Bronchial epithelial cell (primary cell): ENCODE measurements around the gene BAX. TPM values are rescaled to one million over a fixed set of nuclear protein-coding genes. Genes with fewer than 3 reads are reported as not detected.

Experiments
- DNase-seq: peaks from one replicate; pipeline ENCODE4 v3.0.0-alpha.2; 2010; ENCODE audit warnings: low read depth
- FAIRE-seq: peaks from 2 replicates; lab custom pipeline; 2011; peaks lifted over from hg19 to GRCh38; lab: Jason Lieb, UNC
- H3K27me3 ChIP-seq: 2 replicates; pipeline ENCODE4 v1.5.1; 2011; ENCODE audit warnings: low read length; ENCODE audit not compliant: control insufficient read depth, insufficient read depth
- H3K36me3 ChIP-seq: 2 replicates; pipeline ENCODE4 v1.5.1; 2011; ENCODE audit warnings: low read length; ENCODE audit not compliant: control insufficient read depth, insufficient read depth
- H3K4me3 ChIP-seq: 2 replicates; pipeline ENCODE4 v1.5.1; 2011; ENCODE audit warnings: mild to moderate bottlenecking, low read depth, low read length, control low read depth
- CTCF ChIP-seq: IDR thresholded peaks from 2 replicates; pipeline ENCODE4 v1.5.1; 2011; ENCODE audit warnings: mild to moderate bottlenecking, moderate library complexity, low read length, control low read depth, inconsistent platforms; ENCODE audit not compliant: insufficient read depth, severe bottlenecking
- total RNA-seq: library from RNA; depleted of rRNA; stranded (reverse); fragments of >200 nt; gene quantifications from 2 replicates; pipeline ENCODE4 v1.2.1, GENCODE V29; 2014

Gene BAX
- total RNA-seq, 1 donor from 2014 or later = 64.8 TPM

DNA sequence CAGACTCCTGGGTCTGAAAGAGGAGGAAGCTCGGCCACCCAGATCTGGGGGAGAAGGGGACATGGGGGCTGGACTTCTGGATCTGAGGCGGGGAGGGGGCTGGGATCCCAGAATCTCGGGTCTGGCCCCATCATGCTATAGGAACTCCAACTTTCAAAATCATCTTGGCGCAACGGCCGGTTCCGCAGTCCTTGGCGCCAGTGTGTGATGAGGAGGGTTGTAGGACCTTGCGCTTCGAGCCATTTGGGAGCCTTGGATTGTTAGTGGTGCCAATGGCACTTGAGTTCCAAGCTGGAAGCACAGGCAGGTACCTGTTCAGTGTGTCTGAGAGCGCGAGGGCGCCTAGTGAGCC lies 39.3 kb downstream of the BAX start:
- DNase-seq (no peak), FAIRE-seq (no peak)
- Histone ChIP-seq H3K36me3 (peaks cover 9% of the 10 kb centered on the region), H3K4me3 (peak overlapping the region; percentile 82), H3K27me3 (no peaks in the 10 kb centered on the region)
- no peak for TF ChIP-seq CTCF

- FAIRE-seq = no peak
Observed at GRCh38 chr19:48997972-48998371, 43.3 kb downstream of the BAX start.

GRCh38 chr19:48999481-49000325 lies 45.0 kb downstream of the BAX start:
- FAIRE-seq = no peak
- TF ChIP-seq CTCF = peak; percentile 86
- peaks cover 11% of the 10 kb centered on the region for H3K36me3 ChIP-seq
- H3K4me3 ChIP-seq = no peak overlapping the region
- peak; percentile 57 for DNase-seq
- no peaks in the 10 kb centered on the region for H3K27me3 ChIP-seq

More at GRCh38 chr19:48997972-48998371, 43.3 kb downstream of the BAX start:
- H3K27me3 ChIP-seq = no peaks in the 10 kb centered on the region
- TF ChIP-seq CTCF = peak; percentile 66
- no peak overlapping the region for H3K4me3 ChIP-seq
- peak; percentile 40 for DNase-seq
- peaks cover 3% of the 10 kb centered on the region for H3K36me3 ChIP-seq

- peaks cover 27% of the 10 kb centered on the region for H3K36me3 ChIP-seq
Observed at GRCh38 chr19:49004133-49004532, 49.5 kb downstream of the BAX start.

DNA sequence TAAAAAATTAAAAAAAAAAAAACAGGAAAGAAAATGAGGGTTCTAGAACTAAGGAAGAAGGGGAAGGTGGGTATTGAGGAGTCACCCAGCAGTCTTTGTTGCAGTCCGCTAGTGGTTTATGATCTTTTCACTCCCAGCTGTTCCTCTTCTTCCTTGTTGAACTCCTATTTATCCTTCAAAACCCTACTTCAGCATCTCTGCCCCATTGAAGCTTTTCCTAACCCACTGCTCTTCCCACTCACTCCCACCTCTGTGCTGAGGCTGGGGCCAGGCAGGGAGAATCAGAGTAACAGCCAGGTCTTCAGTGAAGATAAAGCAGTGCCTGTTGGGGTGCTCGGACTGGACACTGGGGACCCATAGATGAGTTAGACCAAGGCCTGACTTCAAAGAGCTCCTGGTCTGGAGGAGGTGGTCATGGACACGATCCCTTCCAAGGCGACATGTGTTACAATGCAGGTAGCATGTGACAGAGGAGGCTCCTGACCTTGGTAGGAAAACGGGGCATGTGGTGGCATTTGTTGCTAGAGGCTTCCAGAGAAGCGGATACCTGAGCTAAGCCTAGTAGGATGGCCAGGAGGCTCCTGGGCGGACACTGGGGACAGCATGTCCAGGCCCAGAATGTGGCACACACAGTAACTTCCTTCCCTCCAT lies 50.4 kb downstream of the BAX start:
- TF ChIP-seq CTCF = no peak
- H3K36me3 ChIP-seq = peaks cover 31% of the 10 kb centered on the region
- DNase-seq (no peak), FAIRE-seq (no peak)
- H3K4me3 ChIP-seq = no peak overlapping the region
- no peaks in the 10 kb centered on the region for H3K27me3 ChIP-seq

More at GRCh38 chr19:49004133-49004532, 49.5 kb downstream of the BAX start:
- DNase-seq (no peak), FAIRE-seq (no peak)
- no peaks in the 10 kb centered on the region for H3K27me3 ChIP-seq
- no peak for TF ChIP-seq CTCF
- no peak overlapping the region for H3K4me3 ChIP-seq
